SW 1271 (cell line): ENCODE results near the gene EEFSEC.

ENCODE experiments used
- DNase-seq, 2 experiments: peaks; one replicate each; lab custom pipeline; 2025; lab: John Stamatoyannopoulos, UW

EEFSEC gene

DNA sequence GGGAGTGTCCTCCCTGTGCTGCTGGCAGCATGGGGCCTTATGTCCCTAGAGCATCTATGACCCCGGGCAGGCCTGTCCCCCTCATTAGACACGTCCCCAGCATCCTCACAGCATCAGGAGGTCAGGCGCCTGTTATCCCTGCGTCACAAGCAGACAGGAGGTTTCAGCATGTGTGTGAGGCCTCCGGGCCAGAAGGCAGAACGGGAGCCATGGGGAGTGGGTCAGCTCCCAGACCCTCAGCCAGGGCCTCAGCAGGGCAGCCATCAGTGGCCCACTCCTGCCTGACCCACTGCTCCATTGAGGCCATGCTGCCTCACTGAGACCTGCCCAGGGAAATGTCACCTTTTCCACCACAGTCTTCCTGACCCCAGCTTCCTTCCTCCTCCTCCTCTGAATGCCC lies 241.8 kb downstream of the EEFSEC start:
- no peak for DNase-seq

DNA sequence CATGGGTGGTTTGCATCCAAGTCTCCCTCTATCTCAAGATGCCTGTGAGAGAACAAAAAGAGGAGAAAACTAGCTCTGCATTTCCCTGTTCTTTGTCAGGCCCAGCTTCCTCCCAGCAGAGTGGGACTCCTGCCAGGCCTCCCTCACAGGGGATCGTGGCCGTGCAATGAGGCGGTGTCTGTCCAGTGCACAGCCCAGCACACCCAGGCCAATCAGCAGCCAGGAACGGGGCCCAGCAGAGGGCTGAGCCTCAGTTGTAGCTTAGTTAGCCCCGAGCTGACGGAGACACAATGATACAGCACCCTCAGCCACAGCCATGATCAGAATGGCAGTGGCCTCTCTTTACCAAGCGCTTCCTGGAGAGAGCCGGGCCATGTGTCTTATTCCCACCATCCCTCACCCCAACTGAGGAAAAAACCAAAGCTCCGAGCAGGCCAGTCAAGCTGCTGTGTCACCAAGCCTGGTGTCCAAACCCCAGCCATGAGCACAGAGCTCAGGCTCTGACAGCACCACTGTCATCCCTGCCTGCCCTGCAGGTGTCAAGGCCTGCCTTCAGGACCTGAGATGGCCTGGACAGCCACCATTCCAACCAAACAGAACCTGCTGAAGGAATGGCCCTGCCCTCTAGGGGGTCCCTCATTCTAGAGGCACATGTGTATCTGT lies 242.3 kb downstream of the EEFSEC start:
- DNase-seq = no peak

DNA sequence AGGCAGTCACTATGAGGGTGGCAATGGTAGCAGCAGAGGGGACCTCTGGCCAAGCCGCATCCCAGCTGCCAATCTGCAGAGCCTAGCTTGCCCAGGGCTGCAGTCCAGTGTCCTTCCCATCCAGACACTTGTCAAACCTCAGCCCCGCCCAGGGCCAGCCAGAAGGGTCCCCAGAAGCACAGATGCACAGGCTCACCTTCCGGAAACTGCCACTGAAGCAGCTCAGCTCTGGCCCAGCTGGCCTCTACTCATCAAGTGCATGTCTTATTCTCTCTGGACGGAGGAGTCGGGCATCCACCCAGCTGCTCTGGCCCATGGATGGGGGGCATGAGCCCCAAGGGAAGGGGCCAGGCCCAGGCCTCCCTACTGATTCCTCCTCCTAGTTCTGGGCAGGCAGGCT lies 244.2 kb downstream of the EEFSEC start:
- no peak for DNase-seq

- no peak for DNase-seq
Observed at GRCh38 chr3:128398586-128398985, 245.3 kb downstream of the EEFSEC start.

GRCh38 chr3:128399221-128399915 lies 246.1 kb downstream of the EEFSEC start:
- no peak for DNase-seq

DNA sequence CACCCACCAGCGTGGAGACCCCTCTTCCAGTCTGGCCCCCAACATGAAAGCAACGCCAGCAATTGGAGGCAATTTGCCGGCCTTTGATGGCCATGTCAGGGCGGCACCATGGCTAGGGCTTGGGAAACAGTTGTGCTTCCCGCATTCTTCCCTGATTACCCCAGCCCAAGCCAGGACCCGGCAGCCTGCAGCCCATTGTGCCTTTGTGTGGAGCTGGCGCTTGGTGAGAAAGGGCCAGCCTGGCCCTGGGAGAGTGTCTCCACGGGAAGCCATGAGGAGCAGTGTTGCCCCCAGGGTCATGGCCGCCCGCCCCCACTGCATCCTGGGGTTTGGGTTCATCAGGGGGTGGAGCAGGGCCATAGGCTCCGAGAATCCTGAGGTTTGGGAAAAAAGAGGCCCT lies 247.4 kb downstream of the EEFSEC start:
- DNase-seq = no peak

- no peak for DNase-seq
Observed at GRCh38 chr3:128402319-128402718, 249.0 kb downstream of the EEFSEC start.

DNA sequence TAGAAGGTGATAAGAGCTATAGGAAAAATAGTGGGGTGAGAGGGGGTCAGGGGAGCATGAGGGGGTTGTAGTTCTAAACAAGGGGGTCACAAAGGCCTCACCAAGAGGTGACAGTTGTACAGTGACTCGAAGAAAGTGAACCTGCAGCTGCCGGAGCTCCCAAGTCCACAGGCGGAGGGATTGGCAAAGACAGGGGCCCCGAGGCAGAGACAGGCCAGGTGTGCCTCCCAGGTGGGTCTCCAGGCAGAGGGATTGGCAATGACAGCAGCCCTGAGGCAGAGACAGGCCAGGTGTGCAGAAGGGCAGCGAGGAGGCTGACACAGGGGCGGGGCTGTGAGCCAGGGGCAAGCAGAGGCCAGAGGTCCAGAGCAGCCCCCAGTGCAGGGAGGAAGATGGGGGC lies 249.7 kb downstream of the EEFSEC start:
- no peak for DNase-seq

DNA sequence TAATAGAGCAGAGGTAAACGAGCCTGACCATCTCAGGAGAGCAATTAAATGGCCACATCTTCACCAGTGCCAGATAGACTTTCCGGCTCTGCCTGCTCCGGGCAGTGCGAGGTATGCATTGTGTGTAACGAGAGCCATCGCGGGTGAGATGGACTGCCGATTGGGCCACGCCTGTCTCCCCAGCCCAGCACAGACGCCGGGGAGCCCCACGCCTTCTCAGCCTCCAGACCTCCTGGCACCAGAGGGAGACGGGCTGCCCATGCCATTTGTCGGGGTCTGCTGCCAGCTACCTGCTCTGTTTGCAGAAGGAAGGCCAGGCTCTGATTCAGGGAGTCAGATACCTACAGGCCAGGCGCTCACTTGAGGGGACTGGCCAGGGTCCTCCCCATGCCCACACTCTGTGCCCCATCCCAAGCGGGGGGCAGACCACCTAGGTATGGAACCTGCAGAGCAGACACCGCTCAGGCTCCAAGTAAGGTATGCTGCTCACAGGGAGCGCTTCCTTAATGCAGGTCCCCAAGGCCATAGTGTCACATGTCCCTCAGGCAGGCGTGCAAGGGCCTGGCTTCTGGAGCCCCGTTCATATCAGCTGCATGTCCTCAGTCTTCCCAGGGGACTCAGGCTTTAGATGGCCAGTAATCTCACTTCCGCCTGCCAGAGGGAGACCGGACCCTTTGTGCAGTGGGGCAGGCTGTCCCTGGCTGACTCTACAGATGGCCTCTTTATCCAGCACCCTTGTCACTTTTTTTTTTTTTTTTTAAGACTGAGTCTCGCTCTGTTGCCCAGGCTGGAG lies 251.2 kb downstream of the EEFSEC start:
- no peak for DNase-seq

- DNase-seq = no peak
Observed at GRCh38 chr3:128405554-128406277, 252.4 kb downstream of the EEFSEC start.

DNA sequence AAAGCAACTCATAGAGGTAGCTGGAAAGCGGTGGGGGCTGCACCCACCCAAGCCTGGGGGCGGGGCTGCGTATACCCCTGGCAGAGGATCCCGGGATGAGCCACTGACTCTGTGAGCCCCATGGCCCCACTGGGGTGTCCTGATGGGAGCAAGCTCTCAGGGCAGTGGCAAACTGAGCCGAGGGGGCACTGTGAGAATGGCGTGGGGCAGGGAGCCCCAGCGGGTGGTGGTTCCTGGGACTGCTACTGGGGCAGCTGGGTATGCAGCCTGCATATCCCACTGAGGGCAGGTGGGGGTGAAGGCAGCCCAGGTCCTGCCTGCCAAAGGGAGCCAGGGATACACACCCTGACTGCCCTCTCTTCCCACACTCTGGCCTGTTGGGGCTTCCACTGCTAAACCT lies 254.0 kb downstream of the EEFSEC start:
- DNase-seq = no peak

GRCh38 chr3:128408012-128408692 lies 254.9 kb downstream of the EEFSEC start:
- DNase-seq = no peak

DNA sequence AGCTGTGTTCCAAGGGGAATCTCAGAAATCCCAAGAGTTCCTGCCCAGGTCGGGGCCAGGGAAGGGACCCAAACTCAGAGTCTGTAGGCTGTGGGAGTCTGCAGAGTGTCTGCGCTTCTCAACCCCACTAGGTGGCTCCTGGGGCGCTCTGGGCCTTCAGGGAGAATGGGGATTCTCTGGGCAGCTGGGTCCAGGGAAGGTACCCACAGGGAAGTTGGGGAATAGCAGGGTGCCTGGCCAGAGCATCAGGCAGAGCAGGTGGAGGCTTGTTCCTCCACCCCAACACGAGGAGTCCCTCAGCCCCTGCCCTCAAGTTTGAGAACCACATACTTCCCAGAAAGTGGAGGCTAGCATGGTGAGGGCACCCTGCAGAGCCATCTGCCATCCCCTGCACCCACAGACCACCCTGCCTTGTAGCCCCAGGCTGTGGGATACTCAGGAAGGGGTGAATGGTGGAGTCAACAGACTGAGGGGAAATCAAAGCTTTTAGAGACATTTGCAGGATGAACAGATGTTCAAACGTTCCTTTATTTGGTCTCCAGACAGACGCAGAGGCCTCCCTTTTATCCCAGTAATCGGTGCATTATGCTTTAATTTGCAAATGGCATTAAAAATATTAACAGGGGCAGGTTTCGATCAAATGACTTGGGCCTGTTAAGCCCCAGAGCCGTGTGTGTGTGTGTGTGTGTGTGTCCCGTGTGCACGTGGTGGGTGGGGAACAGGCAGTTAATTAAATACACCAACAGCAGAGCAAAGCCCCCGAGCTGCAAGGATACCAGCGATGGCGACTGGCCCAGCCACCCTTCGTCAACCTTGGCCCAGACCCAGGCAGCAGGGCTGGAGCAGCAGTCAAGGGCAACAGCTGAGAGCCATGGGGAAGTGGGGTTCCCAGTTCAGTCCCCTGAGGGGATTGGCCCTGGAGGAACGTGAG lies 255.7 kb downstream of the EEFSEC start:
- DNase-seq = no peak

GRCh38 chr3:128409624-128410581 lies 256.6 kb downstream of the EEFSEC start:
- no peak for DNase-seq

GRCh38 chr3:128410669-128411573 lies 257.6 kb downstream of the EEFSEC start:
- DNase-seq = no peak

- no peak for DNase-seq
Observed at GRCh38 chr3:128411574-128412064, 258.3 kb downstream of the EEFSEC start.

DNA sequence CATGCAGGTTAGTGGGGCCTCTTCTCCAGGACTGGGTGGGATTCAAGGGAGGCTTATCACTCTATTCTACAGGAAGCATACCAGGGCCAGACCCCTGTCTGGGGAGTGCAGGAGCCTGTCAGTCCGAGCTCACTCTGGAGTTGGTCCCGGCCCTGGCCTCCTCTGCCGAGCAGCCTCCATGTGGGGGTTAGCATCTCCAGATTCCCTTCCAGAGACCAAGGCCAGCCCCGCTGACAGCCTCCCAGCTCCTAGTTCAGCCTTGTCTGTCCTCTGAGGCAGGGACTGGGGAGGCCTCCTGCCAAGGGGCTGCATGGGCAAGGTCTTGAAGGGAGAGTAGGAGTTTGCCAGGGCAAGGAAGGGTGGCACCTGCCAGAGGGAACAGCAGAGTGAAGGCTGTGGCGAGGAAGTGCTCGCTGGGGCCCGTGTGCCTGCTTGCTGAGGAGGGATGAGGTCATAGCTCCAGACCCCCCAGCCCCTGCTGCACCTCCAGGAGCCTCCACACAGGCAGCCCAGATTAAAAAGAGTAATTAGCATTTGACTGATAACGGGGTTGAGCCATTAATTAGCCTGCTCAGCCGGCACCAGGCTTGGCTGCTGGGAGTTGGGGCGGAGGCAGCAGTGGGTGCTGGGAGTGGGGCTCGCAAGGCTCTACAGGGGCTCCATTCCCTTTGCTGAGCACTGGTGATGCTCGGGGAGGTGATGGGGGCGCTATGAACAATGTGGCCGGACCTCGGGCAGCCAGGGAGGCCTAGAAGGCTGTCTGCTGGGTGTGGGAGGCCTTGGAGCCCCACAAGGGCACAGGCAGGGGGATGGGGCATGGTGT lies 259.1 kb downstream of the EEFSEC start:
- no peak for DNase-seq
